ENCODE data around the gene PAQR5.

The PAQR5 gene

DNA sequence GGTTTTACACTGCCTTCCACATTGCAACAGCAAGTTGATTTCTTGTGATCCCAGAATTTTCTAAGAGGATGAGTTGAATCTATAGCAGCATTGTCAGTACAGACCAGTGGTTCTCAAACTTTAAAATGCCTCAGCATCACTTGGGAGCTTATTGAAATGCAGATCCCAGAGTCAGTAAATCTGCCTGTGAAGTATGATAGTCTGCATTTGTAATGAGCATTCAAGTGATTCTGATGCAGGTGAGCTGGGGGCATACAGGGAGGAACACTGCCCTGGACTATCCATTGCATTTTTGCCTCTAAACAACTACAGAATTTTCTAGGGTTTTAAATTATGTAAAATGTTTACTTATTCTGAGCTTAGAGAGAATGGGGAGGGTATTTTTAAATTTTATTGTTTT is 27.5 kb upstream of the PAQR5 start:
- H3K36me3 ChIP-seq (ENCODE audit: insufficient read depth, low read length): no peaks in the 10 kb centered on the region
- no peaks in the 10 kb centered on the region for H3K4me1 ChIP-seq (ENCODE audit: insufficient read depth, low read length, poor library complexity, severe bottlenecking)
- TF ChIP-seq CTCF (conservative IDR thresholded peaks at IDR 0.05; ENCODE audit: low read length): no peak
- TF ChIP-seq EZH2phosphoT487 (IDR thresholded peaks at IDR 0.05; ENCODE audit: borderline replicate concordance): no peak
- H3K9me2 ChIP-seq (replicated peaks; ENCODE audit: low read depth, low read length): no peaks in the 10 kb centered on the region
- no peaks in the 10 kb centered on the region for H4K20me1 ChIP-seq (ENCODE audit: insufficient read depth, low read length, poor library complexity, severe bottlenecking)
- no peak overlapping the region for H3K9ac ChIP-seq (ENCODE audit: low read depth, low read length, poor library complexity, severe bottlenecking)
- no peak overlapping the region for H3K4me2 ChIP-seq (ENCODE audit: low read depth, low read length, poor library complexity, severe bottlenecking)
- no peaks in the 10 kb centered on the region for H3F3A ChIP-seq (ENCODE audit: low read depth)
- no peaks in the 10 kb centered on the region for H3K27me3 ChIP-seq (ENCODE audit: insufficient read depth, low read length, poor library complexity, severe bottlenecking)
- H3K9me3 ChIP-seq (ENCODE audit: insufficient read depth, low read depth, low read length): no peaks in the 10 kb centered on the region
- no peaks in the 10 kb centered on the region for H3K79me2 ChIP-seq (ENCODE audit: insufficient read depth, low read length)
- no peak overlapping the region for H3K4me3 ChIP-seq (ENCODE audit: low read length, poor library complexity, severe bottlenecking)
- no peak overlapping the region for H2AFZ ChIP-seq (ENCODE audit: low read length)

DNA sequence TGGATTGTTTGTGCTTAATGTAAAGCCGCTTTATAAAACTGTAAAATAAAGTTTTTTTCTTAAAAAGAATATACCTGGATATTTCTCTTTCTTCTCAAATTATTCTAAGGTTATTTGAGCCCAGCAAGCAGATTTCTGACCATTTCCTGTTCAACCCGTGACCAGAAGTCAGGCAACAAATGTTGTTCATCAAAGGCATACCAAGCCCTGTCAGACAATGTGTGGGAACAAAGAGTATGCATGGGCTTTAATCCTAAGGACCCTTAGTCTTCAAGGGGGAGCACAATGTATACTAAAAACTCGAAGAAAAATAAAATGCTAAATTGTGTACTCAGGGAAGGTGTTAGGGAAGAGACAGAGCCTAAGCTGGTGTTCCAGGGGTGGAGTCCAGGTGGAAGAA is 26.6 kb upstream of the PAQR5 start:
- Histone ChIP-seq H3K79me2 (ENCODE audit: insufficient read depth, low read length) (no peaks in the 10 kb centered on the region), H3K4me1 (ENCODE audit: insufficient read depth, low read length, poor library complexity, severe bottlenecking) (no peaks in the 10 kb centered on the region), H3K36me3 (ENCODE audit: insufficient read depth, low read length) (no peaks in the 10 kb centered on the region), H3F3A (ENCODE audit: low read depth) (no peaks in the 10 kb centered on the region), H3K9ac (ENCODE audit: low read depth, low read length, poor library complexity, severe bottlenecking) (no peak overlapping the region), H3K4me3 (ENCODE audit: low read length, poor library complexity, severe bottlenecking) (no peak overlapping the region), H2AFZ (ENCODE audit: low read length) (no peak overlapping the region), H3K9me2 (replicated peaks; ENCODE audit: low read depth, low read length) (no peaks in the 10 kb centered on the region), H3K27me3 (ENCODE audit: insufficient read depth, low read length, poor library complexity, severe bottlenecking) (no peaks in the 10 kb centered on the region), H3K9me3 (ENCODE audit: insufficient read depth, low read depth, low read length) (no peaks in the 10 kb centered on the region), H3K4me2 (ENCODE audit: low read depth, low read length, poor library complexity, severe bottlenecking) (no peak overlapping the region), H4K20me1 (ENCODE audit: insufficient read depth, low read length, poor library complexity, severe bottlenecking) (no peaks in the 10 kb centered on the region)
- TF ChIP-seq CTCF (conservative IDR thresholded peaks at IDR 0.05; ENCODE audit: low read length) (no peak), EZH2phosphoT487 (IDR thresholded peaks at IDR 0.05; ENCODE audit: borderline replicate concordance) (no peak)

GRCh38 chr15:69272891-69273290 is 25.8 kb upstream of the PAQR5 start:
- TF ChIP-seq CTCF (conservative IDR thresholded peaks at IDR 0.05; ENCODE audit: low read length) (no peak), EZH2phosphoT487 (IDR thresholded peaks at IDR 0.05; ENCODE audit: borderline replicate concordance) (no peak)
- Histone ChIP-seq H3K36me3 (ENCODE audit: insufficient read depth, low read length) (no peaks in the 10 kb centered on the region), H3K27me3 (ENCODE audit: insufficient read depth, low read length, poor library complexity, severe bottlenecking) (no peaks in the 10 kb centered on the region)

More at GRCh38 chr15:69272891-69273290, 25.8 kb upstream of the PAQR5 start:
- Histone ChIP-seq H3K79me2 (ENCODE audit: insufficient read depth, low read length) (no peaks in the 10 kb centered on the region), H3K9me2 (replicated peaks; ENCODE audit: low read depth, low read length) (no peaks in the 10 kb centered on the region), H2AFZ (ENCODE audit: low read length) (no peak overlapping the region), H3F3A (ENCODE audit: low read depth) (no peaks in the 10 kb centered on the region), H3K4me1 (ENCODE audit: insufficient read depth, low read length, poor library complexity, severe bottlenecking) (no peaks in the 10 kb centered on the region), H4K20me1 (ENCODE audit: insufficient read depth, low read length, poor library complexity, severe bottlenecking) (no peaks in the 10 kb centered on the region), H3K4me3 (ENCODE audit: low read length, poor library complexity, severe bottlenecking) (no peak overlapping the region), H3K9ac (ENCODE audit: low read depth, low read length, poor library complexity, severe bottlenecking) (no peak overlapping the region), H3K4me2 (ENCODE audit: low read depth, low read length, poor library complexity, severe bottlenecking) (no peak overlapping the region), H3K9me3 (ENCODE audit: insufficient read depth, low read depth, low read length) (no peaks in the 10 kb centered on the region)

Data from Loucy (cell line).